Uterus (tissue), 2 donors: Measurements from ENCODE around the gene GRIN3A.

ENCODE experiments used
- POLR2A ChIP-seq, 2 donors: fragments of 450-650 bp; IDR thresholded peaks; one replicate each; pipeline ENCODE4 v1.6.1; 2016; ENCODE audit warnings: antibody characterized with exemption in 2 of 2, mild to moderate bottlenecking in 1 of 2, moderate library complexity in 1 of 2
- TF ChIP-seq, protein P1 (sequence below), 4 experiments: fragments of 200-600 bp in 2 of 4; fragments of 450-650 bp in 2 of 4; sonication (generic) in 2 of 4; IDR thresholded peaks; one replicate each; pipeline ENCODE4 v1.5.1; 2016 to 2019; ENCODE audit warnings: antibody characterized with exemption in 4 of 4, mild to moderate bottlenecking in 2 of 4, moderate library complexity in 1 of 4

DNA sequence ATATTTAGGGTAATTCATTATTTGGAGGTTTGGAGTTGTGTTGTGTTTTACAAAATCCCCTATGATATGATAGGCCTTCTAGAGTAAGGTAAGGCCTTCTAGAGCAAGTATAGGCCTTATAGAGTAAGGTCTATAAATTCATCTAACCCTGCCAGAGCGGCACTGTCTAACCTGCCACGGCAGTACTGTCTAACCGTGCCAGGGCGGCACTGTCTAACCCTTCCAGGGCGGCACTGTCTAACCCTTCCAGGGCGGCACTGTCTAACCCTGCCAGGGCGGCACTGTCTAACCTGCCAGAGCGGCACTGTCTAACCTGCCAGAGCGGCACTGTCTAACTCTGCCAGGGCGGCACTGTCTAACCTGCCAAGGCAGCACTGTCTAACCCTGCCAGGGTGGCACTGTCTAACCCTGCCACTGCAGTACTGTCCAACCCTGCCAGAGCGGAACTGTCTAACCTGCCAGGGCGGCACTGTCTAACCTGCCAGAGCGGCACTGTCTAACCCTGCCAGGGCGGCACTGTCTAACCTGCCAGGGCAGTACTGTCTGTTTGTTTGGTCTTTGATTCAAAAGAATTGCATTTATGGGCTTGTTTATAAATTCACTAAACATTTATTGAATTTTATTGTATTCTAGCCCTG is 195.2 kb downstream of the GRIN3A start:
- TF ChIP-seq, protein P1, sequence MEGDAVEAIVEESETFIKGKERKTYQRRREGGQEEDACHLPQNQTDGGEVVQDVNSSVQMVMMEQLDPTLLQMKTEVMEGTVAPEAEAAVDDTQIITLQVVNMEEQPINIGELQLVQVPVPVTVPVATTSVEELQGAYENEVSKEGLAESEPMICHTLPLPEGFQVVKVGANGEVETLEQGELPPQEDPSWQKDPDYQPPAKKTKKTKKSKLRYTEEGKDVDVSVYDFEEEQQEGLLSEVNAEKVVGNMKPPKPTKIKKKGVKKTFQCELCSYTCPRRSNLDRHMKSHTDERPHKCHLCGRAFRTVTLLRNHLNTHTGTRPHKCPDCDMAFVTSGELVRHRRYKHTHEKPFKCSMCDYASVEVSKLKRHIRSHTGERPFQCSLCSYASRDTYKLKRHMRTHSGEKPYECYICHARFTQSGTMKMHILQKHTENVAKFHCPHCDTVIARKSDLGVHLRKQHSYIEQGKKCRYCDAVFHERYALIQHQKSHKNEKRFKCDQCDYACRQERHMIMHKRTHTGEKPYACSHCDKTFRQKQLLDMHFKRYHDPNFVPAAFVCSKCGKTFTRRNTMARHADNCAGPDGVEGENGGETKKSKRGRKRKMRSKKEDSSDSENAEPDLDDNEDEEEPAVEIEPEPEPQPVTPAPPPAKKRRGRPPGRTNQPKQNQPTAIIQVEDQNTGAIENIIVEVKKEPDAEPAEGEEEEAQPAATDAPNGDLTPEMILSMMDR (IDR thresholded peaks at IDR 0.05): no peak
- no peak for TF ChIP-seq POLR2A (IDR thresholded peaks at IDR 0.05)
